Measurements from ENCODE around the gene NACC1.

DNA sequence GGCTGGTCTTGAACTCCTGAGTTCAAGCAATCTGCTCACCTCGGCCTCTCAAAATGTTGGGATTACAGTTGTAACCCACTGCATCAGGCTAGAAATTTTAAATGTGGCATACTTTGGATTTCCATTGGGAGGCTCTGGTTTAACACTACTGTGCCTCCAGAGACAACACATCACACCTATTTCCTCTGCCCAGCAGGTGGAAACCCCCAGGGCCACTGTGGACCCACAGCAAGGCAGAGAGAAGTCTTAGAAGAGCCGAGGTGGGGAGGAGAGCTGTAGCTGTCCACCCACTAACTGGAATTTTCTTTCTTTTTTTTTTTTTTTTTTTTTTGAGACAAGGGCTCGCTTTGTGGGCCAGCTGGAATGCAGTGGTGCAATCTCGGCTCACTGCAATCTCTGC, 71.5 kb downstream of the NACC1 start:
- TF ChIP-seq, protein P1, sequence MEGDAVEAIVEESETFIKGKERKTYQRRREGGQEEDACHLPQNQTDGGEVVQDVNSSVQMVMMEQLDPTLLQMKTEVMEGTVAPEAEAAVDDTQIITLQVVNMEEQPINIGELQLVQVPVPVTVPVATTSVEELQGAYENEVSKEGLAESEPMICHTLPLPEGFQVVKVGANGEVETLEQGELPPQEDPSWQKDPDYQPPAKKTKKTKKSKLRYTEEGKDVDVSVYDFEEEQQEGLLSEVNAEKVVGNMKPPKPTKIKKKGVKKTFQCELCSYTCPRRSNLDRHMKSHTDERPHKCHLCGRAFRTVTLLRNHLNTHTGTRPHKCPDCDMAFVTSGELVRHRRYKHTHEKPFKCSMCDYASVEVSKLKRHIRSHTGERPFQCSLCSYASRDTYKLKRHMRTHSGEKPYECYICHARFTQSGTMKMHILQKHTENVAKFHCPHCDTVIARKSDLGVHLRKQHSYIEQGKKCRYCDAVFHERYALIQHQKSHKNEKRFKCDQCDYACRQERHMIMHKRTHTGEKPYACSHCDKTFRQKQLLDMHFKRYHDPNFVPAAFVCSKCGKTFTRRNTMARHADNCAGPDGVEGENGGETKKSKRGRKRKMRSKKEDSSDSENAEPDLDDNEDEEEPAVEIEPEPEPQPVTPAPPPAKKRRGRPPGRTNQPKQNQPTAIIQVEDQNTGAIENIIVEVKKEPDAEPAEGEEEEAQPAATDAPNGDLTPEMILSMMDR (IDR thresholded peaks at IDR 0.05; ENCODE audit: borderline replicate concordance, extremely low read depth, low read length, poor library complexity, severe bottlenecking): no peak
- TF ChIP-seq EZH2 (IDR thresholded peaks at IDR 0.05; ENCODE audit: borderline replicate concordance, low read depth, low read length, severe bottlenecking): no peak

All from DND-41 (cell line).